GM18868 (cell line): ENCODE results near the gene CTNNBL1.
"Not testable (repeated sequence)": the region's sequence is repeated elsewhere in the genome, so short reads cannot be mapped to it uniquely, and the experiment has no call there.

Experiments used
- ATAC-seq: cut with Tn5 transposase; IDR thresholded peaks from one replicate; pipeline ENCODE4 v1.9.1; 2021; ENCODE audit warnings: mild to moderate bottlenecking, moderate library complexity; ENCODE audit not compliant: unreplicated experiment

Gene CTNNBL1

GRCh38 chr20:37848706-37849105, 154.9 kb downstream of the CTNNBL1 start:
- no peak for ATAC-seq

- ATAC-seq, result no peak
Measured at GRCh38 chr20:37849156-37849555, 155.3 kb downstream of the CTNNBL1 start.

- no peak for ATAC-seq
Measured at GRCh38 chr20:37849566-37849965, 155.7 kb downstream of the CTNNBL1 start.

- no peak for ATAC-seq
Measured at GRCh38 chr20:37850036-37850592, 156.3 kb downstream of the CTNNBL1 start.

GRCh38 chr20:37850724-37851355, 157.0 kb downstream of the CTNNBL1 start:
- ATAC-seq, result no peak

- ATAC-seq, result no peak
Measured at GRCh38 chr20:37852666-37853065, 158.8 kb downstream of the CTNNBL1 start.

- peak; percentile 54 for ATAC-seq
Measured at GRCh38 chr20:37853823-37854375, 160.1 kb downstream of the CTNNBL1 start.

- not testable (repeated sequence) for ATAC-seq
Measured at GRCh38 chr20:37856034-37856433, 162.2 kb downstream of the CTNNBL1 start.

GRCh38 chr20:37856932-37857660, 163.3 kb downstream of the CTNNBL1 start:
- ATAC-seq, result no peak

- ATAC-seq, result no peak
Measured at GRCh38 chr20:37859406-37860171, 165.8 kb downstream of the CTNNBL1 start.

- ATAC-seq, result no peak
Measured at GRCh38 chr20:37863289-37863688, 169.5 kb downstream of the CTNNBL1 start.

- ATAC-seq, result no peak
Measured at GRCh38 chr20:37864298-37864697, 170.5 kb downstream of the CTNNBL1 start.

- no peak for ATAC-seq
Measured at GRCh38 chr20:37866051-37866450, 172.2 kb downstream of the CTNNBL1 start.

GRCh38 chr20:37867289-37868195, 173.7 kb downstream of the CTNNBL1 start:
- ATAC-seq, result no peak

GRCh38 chr20:37868851-37869333, 175.1 kb downstream of the CTNNBL1 start:
- no peak for ATAC-seq

GRCh38 chr20:37869334-37869861, 175.6 kb downstream of the CTNNBL1 start:
- ATAC-seq, result no peak

GRCh38 chr20:37870294-37870693, 176.5 kb downstream of the CTNNBL1 start:
- ATAC-seq, result no peak

GRCh38 chr20:37871751-37872150, 177.9 kb downstream of the CTNNBL1 start:
- ATAC-seq, result no peak

GRCh38 chr20:37872161-37872560, 178.3 kb downstream of the CTNNBL1 start:
- ATAC-seq, result no peak

- no peak for ATAC-seq
Measured at GRCh38 chr20:37873884-37874283, 180.1 kb downstream of the CTNNBL1 start.
